ENCODE results near the gene PEX7.
"Not testable (repeated sequence)": the region's sequence is repeated elsewhere in the genome, so short reads cannot be mapped to it uniquely, and the experiment has no call there.

PEX7 gene

DNA sequence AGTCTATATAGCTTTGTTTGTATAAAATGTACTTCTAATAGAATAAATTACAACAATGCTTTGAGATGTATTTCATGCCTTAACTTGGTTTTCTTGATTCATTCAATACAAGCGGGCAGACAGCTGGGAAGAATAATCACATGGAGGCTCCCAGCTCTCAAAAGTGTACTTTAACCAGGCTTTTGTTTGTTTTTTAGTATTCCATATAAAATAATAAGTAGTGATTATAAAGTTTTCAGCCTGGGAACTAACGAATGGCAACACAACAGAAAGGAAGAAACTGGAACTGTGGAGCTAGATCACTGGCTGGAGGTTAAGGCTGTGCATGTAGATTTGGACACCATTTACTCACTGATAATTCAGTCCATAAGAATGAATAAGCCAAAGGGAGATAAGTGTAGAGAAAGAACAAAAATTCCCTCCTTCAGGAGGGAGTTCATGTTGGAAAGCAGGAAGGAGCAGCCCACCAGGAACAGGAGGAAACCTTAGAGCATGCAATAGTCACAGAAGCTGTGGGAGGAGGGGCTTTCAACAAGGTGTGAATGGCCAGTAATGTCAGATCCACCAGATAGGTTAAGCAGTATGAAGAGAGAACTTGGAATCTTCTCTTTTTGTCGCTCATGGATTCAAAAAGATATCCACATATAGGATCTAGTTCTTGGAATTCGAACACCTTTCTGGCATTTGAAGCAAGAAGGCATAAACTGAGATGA, 58.5 kb downstream of the PEX7 start:
- H3K9me3 Mint-ChIP-seq = peaks cover 9% of the 10 kb centered on the region
- H3K27ac Mint-ChIP-seq = no peak overlapping the region
- H3K4me3 Mint-ChIP-seq = no peak overlapping the region
- DNase-seq (ENCODE audit: low spot score) = no peak
- peaks cover 13% of the 10 kb centered on the region for H3K36me3 Mint-ChIP-seq (ENCODE audit: low read depth)
- H3K4me1 Mint-ChIP-seq (ENCODE audit: low read depth) = no peaks in the 10 kb centered on the region
- H3K27me3 Mint-ChIP-seq (ENCODE audit: low read depth) = no peaks in the 10 kb centered on the region

DNA sequence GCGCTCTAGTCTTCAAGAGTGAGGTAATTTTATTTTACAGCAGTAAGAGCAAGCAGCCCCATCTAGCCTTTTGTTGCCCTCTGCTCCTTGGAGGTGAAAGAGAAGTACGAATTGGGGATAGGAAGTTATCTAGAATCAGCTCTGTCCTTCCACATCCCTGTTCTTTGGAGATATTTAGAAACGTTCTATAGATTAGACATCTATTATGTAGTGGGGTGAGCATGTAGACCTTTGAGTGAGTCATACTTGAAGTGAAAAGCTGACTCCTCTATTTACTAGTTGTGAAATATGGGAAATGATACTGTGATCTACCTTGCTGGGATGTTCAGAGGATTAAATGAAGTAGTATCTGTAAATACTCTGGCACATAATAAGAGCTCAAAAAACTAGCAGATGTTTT, 63.7 kb downstream of the PEX7 start:
- H3K27me3 Mint-ChIP-seq (ENCODE audit: low read depth) = no peaks in the 10 kb centered on the region
- H3K9me3 Mint-ChIP-seq = no peaks in the 10 kb centered on the region
- no peak overlapping the region for H3K4me3 Mint-ChIP-seq
- H3K36me3 Mint-ChIP-seq (ENCODE audit: low read depth) = peaks cover 1% of the 10 kb centered on the region
- H3K27ac Mint-ChIP-seq = no peak overlapping the region
- DNase-seq (ENCODE audit: low spot score) = no peak
- H3K4me1 Mint-ChIP-seq (ENCODE audit: low read depth) = no peaks in the 10 kb centered on the region

DNA sequence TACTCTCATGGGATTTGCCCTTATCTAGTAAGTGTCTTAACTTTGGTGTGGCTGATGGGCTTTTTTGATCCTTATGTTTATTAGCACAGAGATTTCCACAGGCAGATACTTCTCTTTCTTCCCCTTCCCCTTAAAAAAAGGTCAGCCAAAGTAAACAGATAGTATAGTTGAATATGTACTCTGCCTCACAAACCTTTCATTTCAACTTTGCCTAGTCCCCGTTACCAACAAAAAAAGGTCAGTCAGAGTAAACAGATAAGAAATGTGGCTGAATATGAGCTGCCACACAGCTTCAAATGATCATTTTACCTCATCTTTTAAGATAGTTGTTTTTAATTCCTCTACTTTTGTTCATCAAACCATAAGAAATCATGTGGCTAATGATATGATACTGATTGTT, 65.6 kb downstream of the PEX7 start:
- no peaks in the 10 kb centered on the region for H3K36me3 Mint-ChIP-seq (ENCODE audit: low read depth)
- no peak for DNase-seq (ENCODE audit: low spot score)
- no peaks in the 10 kb centered on the region for H3K4me1 Mint-ChIP-seq (ENCODE audit: low read depth)
- H3K4me3 Mint-ChIP-seq = no peak overlapping the region
- H3K27ac Mint-ChIP-seq = no peak overlapping the region
- H3K27me3 Mint-ChIP-seq (ENCODE audit: low read depth) = no peaks in the 10 kb centered on the region
- no peaks in the 10 kb centered on the region for H3K9me3 Mint-ChIP-seq

DNA sequence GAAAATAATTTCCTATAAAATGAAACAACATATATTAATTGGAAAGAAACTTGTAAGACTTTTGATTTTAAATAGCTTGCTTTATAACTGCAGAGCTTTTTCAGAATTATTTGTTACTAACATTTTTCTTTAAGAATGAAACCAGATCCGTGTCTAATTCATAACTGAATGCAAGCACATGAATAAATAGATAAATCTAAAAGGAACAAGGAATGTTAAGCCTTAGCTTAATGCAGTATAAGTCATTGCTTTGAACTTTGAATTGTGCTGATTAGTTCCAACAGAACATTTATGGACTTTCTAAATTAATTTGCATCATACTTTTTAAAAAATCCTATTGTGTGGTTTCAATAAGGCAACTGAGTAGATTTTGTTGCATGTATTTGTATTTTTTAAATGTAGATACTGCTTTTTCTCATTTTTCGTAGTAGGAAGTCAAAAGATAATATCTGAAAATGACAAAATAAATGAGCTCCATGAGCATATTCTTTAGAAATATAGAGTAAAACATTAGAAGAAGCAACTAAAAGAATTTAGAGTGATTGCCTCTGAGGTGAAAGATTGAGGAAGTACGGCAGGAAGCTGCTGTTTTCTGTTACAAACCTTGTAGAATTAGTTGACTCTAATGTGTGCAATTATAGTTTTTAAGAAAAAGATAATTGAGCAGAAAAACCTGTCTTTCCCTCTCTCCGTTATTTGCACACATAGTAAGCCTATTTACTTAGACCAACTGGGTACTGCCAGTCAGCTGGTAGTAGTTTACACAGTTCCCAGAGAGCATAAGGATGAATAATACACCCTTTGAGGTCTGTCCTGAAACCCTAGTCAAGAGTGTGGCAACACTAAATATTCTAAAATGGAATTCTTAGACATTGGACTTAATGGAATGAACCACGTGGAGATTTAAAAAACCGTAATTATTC, 67.1 kb downstream of the PEX7 start:
- H3K4me3 Mint-ChIP-seq = no peak overlapping the region
- H3K27me3 Mint-ChIP-seq (ENCODE audit: low read depth) = no peaks in the 10 kb centered on the region
- peaks cover 3% of the 10 kb centered on the region for H3K36me3 Mint-ChIP-seq (ENCODE audit: low read depth)
- DNase-seq (ENCODE audit: low spot score) = no peak
- no peaks in the 10 kb centered on the region for H3K9me3 Mint-ChIP-seq
- H3K4me1 Mint-ChIP-seq (ENCODE audit: low read depth) = peaks cover 3% of the 10 kb centered on the region
- H3K27ac Mint-ChIP-seq = no peak overlapping the region

DNA sequence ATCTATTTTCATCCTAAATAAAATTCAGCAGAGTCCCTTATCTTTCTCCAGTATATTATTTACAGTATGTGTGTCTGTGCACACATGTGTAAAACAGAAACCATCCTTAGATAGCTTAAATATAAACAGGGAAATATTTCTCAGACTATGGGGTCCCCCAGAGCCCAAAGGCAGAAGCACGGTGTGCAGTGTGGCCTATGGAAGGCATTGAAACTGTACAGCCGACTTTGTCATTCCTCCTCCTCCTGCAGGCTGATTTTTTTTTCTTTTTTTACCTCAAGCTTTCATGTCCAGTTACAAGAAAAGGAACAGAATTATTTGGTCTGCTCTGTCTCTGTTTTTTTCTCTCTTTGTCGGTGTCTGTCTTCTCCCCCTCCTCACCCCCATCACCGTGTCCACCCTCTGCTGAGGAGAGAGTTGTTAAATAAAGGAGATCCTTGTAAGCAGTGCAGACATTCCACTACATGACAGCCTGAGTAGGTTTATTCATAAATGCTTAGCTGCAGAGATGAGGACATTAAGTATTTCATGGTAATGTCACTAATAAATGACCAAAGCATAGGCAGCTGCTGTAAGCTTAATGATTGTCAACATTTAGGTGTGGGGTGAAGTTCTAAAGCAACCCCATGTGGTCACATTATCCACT, 67.9 kb downstream of the PEX7 start:
- no peak overlapping the region for H3K4me3 Mint-ChIP-seq
- H3K9me3 Mint-ChIP-seq = no peaks in the 10 kb centered on the region
- H3K27ac Mint-ChIP-seq = no peak overlapping the region
- DNase-seq (ENCODE audit: low spot score) = no peak
- peaks cover 3% of the 10 kb centered on the region for H3K36me3 Mint-ChIP-seq (ENCODE audit: low read depth)
- H3K4me1 Mint-ChIP-seq (ENCODE audit: low read depth) = peaks cover 3% of the 10 kb centered on the region
- no peaks in the 10 kb centered on the region for H3K27me3 Mint-ChIP-seq (ENCODE audit: low read depth)

DNA sequence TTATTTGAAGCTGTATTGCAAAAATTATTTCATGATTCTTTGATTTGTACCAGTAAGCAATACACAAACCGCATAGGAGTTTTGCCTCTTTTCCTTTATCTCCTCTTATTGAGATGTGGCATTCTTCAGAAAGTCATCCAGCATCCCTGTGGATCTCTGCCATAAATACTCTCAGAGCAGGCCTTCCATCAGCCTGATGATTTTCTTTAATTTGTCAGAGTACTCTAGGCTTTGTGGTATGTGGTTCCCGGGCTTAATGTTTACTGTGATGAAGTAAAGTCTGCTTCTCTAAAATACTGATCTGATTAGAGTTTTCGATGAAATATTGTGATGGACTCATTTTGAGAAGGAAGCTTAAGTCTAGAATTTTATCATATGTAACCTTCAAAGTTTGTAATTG, 68.6 kb downstream of the PEX7 start:
- Mint-ChIP-seq H3K4me3 (no peak overlapping the region), H3K27me3 (ENCODE audit: low read depth) (no peaks in the 10 kb centered on the region), H3K36me3 (ENCODE audit: low read depth) (peaks cover 3% of the 10 kb centered on the region), H3K27ac (no peak overlapping the region), H3K4me1 (ENCODE audit: low read depth) (peaks cover 3% of the 10 kb centered on the region), H3K9me3 (no peaks in the 10 kb centered on the region)
- DNase-seq (ENCODE audit: low spot score) = no peak

DNA sequence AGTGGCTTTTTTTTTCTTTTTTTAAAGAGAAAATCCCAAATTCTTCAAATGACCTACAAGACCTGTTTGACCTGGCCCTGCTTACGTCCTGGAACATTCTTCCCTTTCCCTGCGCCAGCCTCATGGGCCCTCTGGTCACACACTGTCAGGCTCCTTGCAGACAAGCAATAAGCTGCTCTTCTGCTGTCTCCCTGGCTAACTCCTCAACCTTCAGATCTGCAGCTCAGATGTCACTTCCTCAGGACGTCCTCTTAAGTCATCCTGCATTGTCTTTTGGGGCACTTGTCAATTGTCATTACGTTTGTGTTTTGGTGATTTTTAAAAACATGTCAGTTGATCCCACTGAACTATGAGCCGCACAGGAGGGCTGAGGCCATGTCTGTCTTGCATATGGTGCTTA, 70.8 kb downstream of the PEX7 start:
- no peak overlapping the region for H3K4me3 Mint-ChIP-seq
- H3K27ac Mint-ChIP-seq = no peak overlapping the region
- H3K36me3 Mint-ChIP-seq (ENCODE audit: low read depth) = peaks cover 3% of the 10 kb centered on the region
- peaks cover 3% of the 10 kb centered on the region for H3K4me1 Mint-ChIP-seq (ENCODE audit: low read depth)
- H3K9me3 Mint-ChIP-seq = no peaks in the 10 kb centered on the region
- no peaks in the 10 kb centered on the region for H3K27me3 Mint-ChIP-seq (ENCODE audit: low read depth)
- no peak for DNase-seq (ENCODE audit: low spot score)

DNA sequence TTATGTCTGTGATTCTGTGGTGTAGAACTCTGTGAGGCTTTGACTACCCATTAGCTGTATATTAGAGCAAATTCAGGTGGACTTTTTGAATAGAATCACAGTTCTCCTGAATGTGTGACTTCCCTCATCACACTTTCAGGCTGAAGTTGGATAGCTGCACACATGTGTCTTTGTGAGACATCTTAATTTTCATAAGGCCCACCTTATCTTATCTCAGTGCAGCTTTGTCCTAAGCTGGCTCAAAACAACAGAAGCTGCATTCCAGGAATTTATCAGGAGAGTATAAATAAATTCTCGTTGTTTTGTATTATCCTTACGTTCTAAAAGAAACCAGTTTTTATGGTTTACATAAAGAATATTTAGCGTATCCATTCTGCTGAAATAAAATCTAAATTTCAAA, 73.5 kb downstream of the PEX7 start:
- no peaks in the 10 kb centered on the region for H3K27me3 Mint-ChIP-seq (ENCODE audit: low read depth)
- no peak overlapping the region for H3K27ac Mint-ChIP-seq
- H3K36me3 Mint-ChIP-seq (ENCODE audit: low read depth) = peaks cover 6% of the 10 kb centered on the region
- H3K9me3 Mint-ChIP-seq = no peaks in the 10 kb centered on the region
- no peak overlapping the region for H3K4me3 Mint-ChIP-seq
- H3K4me1 Mint-ChIP-seq (ENCODE audit: low read depth) = peaks cover 3% of the 10 kb centered on the region
- no peak for DNase-seq (ENCODE audit: low spot score)

DNA sequence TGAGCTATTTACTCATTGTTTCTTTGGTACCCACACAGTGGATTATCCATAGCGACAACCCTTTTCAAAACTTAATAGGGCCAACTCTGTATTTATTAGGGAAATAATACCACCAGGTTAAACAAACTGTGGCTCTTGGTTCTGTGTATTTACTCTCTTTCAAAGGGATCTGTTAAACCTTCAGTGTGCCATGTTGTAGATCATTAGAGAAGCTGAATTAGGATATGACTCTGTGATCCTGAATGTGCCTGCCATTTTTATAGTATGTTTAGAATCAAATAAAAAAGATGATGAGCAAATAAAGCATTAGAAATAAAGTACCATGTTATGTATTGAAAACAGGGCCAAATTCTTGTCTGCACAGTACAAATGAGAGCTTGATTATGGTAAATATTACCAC, 74.7 kb downstream of the PEX7 start:
- no peak overlapping the region for H3K4me3 Mint-ChIP-seq
- no peak overlapping the region for H3K27ac Mint-ChIP-seq
- H3K9me3 Mint-ChIP-seq = no peaks in the 10 kb centered on the region
- DNase-seq (ENCODE audit: low spot score) = no peak
- peaks cover 10% of the 10 kb centered on the region for H3K36me3 Mint-ChIP-seq (ENCODE audit: low read depth)
- no peaks in the 10 kb centered on the region for H3K27me3 Mint-ChIP-seq (ENCODE audit: low read depth)
- H3K4me1 Mint-ChIP-seq (ENCODE audit: low read depth) = peaks cover 3% of the 10 kb centered on the region

DNA sequence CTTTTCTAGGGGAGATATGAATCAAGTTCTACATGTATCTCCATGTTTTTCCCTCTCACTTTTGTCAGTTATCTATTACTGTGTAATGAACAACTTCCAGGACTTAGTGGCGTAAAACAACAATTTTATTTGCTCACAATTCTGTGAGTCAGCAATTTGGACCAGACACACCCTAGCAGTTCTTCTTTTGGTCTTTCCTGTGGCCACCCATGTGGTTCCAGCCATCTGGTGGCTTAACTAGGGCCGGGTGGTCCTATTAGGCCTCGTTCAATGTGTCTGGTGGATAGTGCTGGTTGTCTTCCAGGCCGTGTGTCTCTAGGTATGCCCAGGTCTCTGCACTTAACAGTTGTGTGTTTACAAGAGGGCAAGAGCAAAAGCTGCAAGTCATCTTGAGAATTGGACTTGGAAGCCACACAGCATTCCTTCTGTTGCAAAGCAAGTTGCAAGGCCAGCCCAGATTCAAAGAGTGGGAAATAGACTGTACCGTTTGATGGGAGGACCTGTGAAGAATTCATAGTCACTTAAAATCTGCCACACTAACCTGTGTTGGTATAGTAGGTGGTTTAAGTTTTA, 78.9 kb downstream of the PEX7 start:
- no peaks in the 10 kb centered on the region for H3K9me3 Mint-ChIP-seq
- no peak for DNase-seq (ENCODE audit: low spot score)
- H3K4me3 Mint-ChIP-seq = no peak overlapping the region
- H3K27me3 Mint-ChIP-seq (ENCODE audit: low read depth) = no peaks in the 10 kb centered on the region
- H3K4me1 Mint-ChIP-seq (ENCODE audit: low read depth) = no peaks in the 10 kb centered on the region
- H3K27ac Mint-ChIP-seq = no peak overlapping the region
- peaks cover 11% of the 10 kb centered on the region for H3K36me3 Mint-ChIP-seq (ENCODE audit: low read depth)

DNA sequence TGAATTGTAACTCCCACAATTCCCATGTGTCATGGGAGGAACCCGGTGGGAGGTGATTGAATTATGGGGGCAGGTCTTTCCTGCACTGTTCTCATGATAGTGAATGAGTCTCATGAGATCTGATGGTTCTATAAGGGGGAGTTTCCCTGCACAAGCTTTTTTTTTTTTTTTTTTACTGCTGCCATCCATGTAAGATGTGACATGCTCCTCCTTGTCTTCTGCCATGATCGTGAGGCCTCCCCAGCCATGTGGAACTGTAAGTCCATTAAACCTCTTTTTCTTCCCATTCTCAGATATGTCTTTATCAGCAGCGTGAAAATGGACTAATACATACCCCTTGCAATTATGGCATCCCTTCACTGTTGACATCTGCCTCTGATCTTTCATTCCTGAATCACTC, 82.1 kb downstream of the PEX7 start:
- H3K27ac Mint-ChIP-seq; H3K4me3 Mint-ChIP-seq; H3K9me3 Mint-ChIP-seq; H3K4me1 Mint-ChIP-seq (ENCODE audit: low read depth); DNase-seq (ENCODE audit: low spot score); H3K27me3 Mint-ChIP-seq (ENCODE audit: low read depth): not testable (repeated sequence)
- H3K36me3 Mint-ChIP-seq (ENCODE audit: low read depth) = peaks cover 11% of the 10 kb centered on the region

DNA sequence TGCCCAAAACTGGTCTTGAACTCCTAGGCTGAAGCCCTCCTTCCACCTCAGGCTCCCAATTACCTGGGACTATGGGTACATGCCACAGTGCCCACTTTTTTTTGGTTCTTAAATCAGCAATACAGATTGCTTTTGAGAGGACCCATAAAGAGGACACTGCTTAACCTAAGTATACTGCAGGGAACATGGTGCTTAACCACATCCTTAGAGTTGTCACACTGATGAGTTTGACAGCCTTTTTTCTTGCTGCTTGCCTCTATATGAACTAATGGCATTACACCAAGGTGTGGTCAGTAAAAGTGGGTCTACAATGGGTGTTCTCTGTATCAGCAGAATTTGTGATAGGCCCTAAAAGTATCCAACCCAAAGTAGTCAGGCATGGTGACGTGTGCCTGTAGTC, 92.6 kb downstream of the PEX7 start:
- H3K36me3 Mint-ChIP-seq (ENCODE audit: low read depth) = no peaks in the 10 kb centered on the region
- peaks cover 3% of the 10 kb centered on the region for H3K4me1 Mint-ChIP-seq (ENCODE audit: low read depth)

DNA sequence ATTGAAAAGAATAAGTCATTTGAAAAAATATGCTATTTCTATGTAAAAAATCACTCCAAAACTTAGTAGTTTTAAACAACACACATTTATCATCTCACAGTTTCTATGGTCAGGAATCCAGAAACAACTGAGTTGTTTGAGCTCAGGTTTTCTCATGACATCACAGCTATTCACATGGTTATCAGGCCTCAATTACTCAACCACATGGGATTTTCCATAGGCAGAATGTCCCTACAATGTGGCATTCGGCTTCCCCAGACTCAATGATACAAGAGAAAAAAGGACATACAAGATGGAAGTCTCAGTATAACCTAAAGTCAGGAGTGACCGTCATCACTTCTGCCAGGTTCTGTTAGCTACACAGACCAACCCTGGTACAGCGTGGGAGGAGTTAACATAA, 96.3 kb downstream of the PEX7 start:
- Mint-ChIP-seq H3K27ac (no peak overlapping the region), H3K36me3 (ENCODE audit: low read depth) (no peaks in the 10 kb centered on the region), H3K4me3 (no peak overlapping the region), H3K4me1 (ENCODE audit: low read depth) (peaks cover 19% of the 10 kb centered on the region), H3K9me3 (no peaks in the 10 kb centered on the region), H3K27me3 (ENCODE audit: low read depth) (peaks cover 42% of the 10 kb centered on the region)
- no peak for DNase-seq (ENCODE audit: low spot score)

More for the DNA sequence above, 92.6 kb downstream of the PEX7 start:
- no peak overlapping the region for H3K27ac Mint-ChIP-seq
- H3K4me3 Mint-ChIP-seq = no peak overlapping the region
- H3K27me3 Mint-ChIP-seq (ENCODE audit: low read depth) = peaks cover 17% of the 10 kb centered on the region
- DNase-seq (ENCODE audit: low spot score) = no peak
- no peaks in the 10 kb centered on the region for H3K9me3 Mint-ChIP-seq

DNA sequence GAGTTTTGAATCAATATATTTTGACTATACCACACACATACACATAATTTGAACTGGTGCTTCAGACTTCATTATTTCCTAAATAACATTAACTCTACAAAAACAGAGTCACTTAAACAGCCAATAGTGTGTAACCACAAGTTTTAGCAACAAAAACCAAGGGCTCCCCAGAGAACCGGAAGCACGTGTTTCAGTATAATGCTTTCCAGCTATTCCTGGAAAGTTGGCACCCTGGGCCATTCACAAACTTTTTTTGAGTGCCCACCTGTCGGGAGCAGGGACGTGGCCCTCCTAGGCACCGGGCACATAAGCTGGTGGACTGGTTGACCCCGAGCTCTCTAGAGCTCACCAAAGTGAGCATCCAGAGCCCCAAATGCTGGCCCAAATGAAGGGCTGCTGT, 97.8 kb downstream of the PEX7 start:
- Mint-ChIP-seq H3K27ac (no peak overlapping the region), H3K27me3 (ENCODE audit: low read depth) (peaks cover 55% of the 10 kb centered on the region), H3K36me3 (ENCODE audit: low read depth) (no peaks in the 10 kb centered on the region), H3K9me3 (no peaks in the 10 kb centered on the region), H3K4me3 (peak overlapping the region; percentile 79), H3K4me1 (ENCODE audit: low read depth) (peaks cover 19% of the 10 kb centered on the region)
- no peak for DNase-seq (ENCODE audit: low spot score)
